ENCODE results near the gene PPP2R3C.

PPP2R3C gene

DNA sequence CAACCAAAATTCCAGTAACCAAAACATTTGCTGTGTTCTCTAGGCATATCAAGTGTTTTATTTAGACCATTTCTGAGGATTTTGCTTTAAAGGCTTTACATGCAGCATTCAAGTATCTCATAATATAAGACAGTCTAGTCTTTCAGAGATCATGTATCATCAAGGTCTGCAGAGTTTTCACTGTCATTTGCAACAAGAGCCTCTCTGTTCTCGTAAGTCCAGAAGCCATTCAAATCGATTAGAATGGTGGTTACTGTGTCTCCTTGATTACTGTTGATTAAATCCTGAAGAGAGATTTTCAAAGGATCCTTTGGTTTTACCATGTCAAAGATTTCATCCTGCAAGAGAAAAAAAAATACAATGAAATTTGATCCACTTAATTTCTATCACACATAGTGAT, 36.3 kb downstream of the PPP2R3C start:
- H3K4me3 ChIP-seq (replicated peaks; ENCODE audit: low read depth, low read length) = no peak overlapping the region
- TF ChIP-seq, protein P1, sequence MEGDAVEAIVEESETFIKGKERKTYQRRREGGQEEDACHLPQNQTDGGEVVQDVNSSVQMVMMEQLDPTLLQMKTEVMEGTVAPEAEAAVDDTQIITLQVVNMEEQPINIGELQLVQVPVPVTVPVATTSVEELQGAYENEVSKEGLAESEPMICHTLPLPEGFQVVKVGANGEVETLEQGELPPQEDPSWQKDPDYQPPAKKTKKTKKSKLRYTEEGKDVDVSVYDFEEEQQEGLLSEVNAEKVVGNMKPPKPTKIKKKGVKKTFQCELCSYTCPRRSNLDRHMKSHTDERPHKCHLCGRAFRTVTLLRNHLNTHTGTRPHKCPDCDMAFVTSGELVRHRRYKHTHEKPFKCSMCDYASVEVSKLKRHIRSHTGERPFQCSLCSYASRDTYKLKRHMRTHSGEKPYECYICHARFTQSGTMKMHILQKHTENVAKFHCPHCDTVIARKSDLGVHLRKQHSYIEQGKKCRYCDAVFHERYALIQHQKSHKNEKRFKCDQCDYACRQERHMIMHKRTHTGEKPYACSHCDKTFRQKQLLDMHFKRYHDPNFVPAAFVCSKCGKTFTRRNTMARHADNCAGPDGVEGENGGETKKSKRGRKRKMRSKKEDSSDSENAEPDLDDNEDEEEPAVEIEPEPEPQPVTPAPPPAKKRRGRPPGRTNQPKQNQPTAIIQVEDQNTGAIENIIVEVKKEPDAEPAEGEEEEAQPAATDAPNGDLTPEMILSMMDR (IDR thresholded peaks at IDR 0.05; ENCODE audit: low read depth, low read length, missing control alignments) = no peak
- no peak for DNase-seq (ENCODE audit: extremely low read depth, low read depth)

DNA sequence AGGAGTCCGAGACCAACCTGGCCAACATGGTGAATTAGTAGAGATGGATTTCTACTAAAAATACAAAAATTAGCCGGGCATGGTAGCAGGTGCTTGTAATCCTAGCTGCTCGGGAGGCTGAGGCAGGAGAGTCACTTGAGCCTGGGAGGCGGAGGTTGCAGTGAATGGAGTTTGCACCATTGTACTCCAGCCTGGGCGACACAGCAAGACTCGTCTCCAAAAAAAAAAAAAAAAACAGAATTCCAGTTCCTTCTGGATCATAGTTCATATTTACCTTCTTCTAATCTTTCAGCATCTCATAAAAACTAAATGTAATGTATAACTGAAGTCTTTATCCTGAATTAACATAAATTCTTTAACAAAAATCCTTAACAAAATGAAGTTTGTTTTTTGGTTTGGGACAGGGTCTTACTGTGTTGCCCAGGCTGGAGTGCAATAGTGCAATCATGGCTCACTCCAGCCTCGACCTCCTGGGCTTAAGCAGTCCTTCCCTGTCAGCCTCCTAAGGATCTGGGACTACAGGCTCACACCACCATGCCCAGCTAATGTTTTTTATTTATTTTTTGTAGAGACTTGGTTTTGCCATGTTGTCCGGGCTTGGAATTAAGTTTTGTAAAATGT, 38.1 kb downstream of the PPP2R3C start:
- DNase-seq (ENCODE audit: extremely low read depth, low read depth) = no peak
- no peak overlapping the region for H3K4me3 ChIP-seq (replicated peaks; ENCODE audit: low read depth, low read length)

DNA sequence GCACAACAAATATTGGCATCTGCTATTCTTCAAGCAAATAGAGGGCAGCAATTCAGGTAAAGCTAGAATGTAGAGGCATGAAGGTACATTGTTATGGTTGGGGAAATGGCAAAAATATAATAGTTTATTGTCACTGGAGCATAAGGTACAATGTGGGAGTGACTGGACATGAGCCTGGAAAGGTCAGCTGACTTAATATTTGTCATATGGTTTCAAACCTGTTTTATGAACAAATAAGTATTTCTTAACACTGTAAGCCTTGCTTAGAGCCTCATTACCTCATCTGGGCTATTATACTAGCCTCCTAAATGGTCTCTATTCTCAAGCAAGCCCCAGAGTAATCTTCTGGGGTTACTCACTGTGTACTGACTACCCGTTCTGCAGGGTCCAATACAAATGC, 42.0 kb downstream of the PPP2R3C start:
- no peak for DNase-seq (ENCODE audit: extremely low read depth, low read depth)

More for the DNA sequence above, 38.1 kb downstream of the PPP2R3C start:
- TF ChIP-seq, protein P1 (IDR thresholded peaks at IDR 0.05; ENCODE audit: low read depth, low read length, missing control alignments) = no peak

DNA sequence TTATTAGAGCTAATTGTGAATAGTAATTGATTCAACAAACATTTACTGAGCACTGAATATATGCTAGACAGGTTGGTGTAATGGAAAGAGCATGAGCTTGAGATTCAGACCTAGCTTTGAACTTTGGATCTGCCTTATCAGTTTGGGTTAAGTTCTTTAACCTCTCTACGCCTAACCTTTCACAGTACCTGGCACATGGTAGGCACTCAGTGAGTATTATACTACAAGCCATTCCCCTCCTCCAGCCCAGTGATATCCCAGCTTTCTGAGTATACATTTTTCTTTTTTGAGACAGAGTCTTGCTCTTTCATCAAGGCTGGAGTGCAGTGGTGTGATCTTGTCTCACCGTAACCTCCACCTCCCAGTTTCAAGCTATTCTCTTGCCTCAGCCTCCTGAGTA, 43.7 kb downstream of the PPP2R3C start:
- H3K4me3 ChIP-seq (replicated peaks; ENCODE audit: low read depth, low read length) = no peak overlapping the region
- DNase-seq (ENCODE audit: extremely low read depth, low read depth) = no peak
- TF ChIP-seq, protein P1 (IDR thresholded peaks at IDR 0.05; ENCODE audit: low read depth, low read length, missing control alignments) = no peak

More for the DNA sequence above, 42.0 kb downstream of the PPP2R3C start:
- TF ChIP-seq, protein P1 (IDR thresholded peaks at IDR 0.05; ENCODE audit: low read depth, low read length, missing control alignments) = no peak
- H3K4me3 ChIP-seq (replicated peaks; ENCODE audit: low read depth, low read length) = no peak overlapping the region

DNA sequence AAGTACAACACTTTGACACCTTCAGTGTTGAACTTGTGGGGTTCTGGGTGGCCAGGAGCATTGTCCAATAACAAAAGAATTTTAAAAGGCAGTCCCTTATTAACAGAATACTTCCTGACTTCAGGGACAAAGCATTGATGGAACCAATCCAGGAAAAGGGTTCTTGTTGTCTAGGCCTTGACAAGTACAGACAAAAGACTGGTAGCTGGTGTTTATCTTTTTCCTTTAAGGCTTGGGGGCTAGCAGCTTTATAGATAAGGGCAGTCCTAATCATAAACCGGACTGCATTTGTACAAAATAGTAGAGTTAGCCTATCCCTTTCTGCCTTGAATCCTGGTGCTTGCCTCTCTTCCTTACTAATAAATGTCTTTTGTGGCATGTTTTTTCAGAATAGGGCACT, 48.3 kb downstream of the PPP2R3C start:
- no peak overlapping the region for H3K4me3 ChIP-seq (replicated peaks; ENCODE audit: low read depth, low read length)
- TF ChIP-seq, protein P1 (IDR thresholded peaks at IDR 0.05; ENCODE audit: low read depth, low read length, missing control alignments) = no peak
- DNase-seq (ENCODE audit: extremely low read depth, low read depth) = no peak

DNA sequence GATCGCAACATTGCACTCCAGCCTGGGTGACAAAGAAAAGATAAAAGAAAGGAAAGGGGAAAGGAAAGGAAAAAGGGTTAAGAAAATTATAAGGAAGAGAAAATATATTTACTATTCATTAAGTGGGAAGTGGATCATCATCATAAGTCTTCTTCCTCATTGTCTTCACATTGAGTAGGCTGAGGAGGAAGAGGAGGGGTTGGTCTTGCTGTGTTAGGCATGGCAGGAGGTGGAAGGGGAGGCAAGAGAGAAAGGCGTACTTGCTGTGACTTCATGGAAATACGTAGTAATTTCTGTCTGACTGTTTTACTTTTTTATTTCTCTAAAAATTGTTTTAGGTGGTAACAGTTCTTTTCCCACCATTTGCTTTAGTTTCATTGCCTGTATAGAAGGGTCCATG, 49.6 kb downstream of the PPP2R3C start:
- no peak overlapping the region for H3K4me3 ChIP-seq (replicated peaks; ENCODE audit: low read depth, low read length)
- TF ChIP-seq, protein P1 (IDR thresholded peaks at IDR 0.05; ENCODE audit: low read depth, low read length, missing control alignments) = no peak
- no peak for DNase-seq (ENCODE audit: extremely low read depth, low read depth)
